Measurements from ENCODE around the gene NRP1.

The NRP1 gene

GRCh38 chr10:33352615-33353014 is 18.1 kb upstream of the NRP1 start:
- H3K4me3 ChIP-seq (ENCODE audit: low read depth, low read length), result no peak overlapping the region
- no peak for DNase-seq (ENCODE audit: low read depth)

GRCh38 chr10:33352175-33352574 is 17.7 kb upstream of the NRP1 start:
- H3K4me3 ChIP-seq (ENCODE audit: low read depth, low read length), result no peak overlapping the region
- DNase-seq (ENCODE audit: low read depth), result peak; percentile 51

GRCh38 chr10:33350041-33350440 is 15.6 kb upstream of the NRP1 start:
- H3K4me3 ChIP-seq (ENCODE audit: low read depth, low read length), result no peak overlapping the region
- DNase-seq (ENCODE audit: low read depth), result no peak

DNA sequence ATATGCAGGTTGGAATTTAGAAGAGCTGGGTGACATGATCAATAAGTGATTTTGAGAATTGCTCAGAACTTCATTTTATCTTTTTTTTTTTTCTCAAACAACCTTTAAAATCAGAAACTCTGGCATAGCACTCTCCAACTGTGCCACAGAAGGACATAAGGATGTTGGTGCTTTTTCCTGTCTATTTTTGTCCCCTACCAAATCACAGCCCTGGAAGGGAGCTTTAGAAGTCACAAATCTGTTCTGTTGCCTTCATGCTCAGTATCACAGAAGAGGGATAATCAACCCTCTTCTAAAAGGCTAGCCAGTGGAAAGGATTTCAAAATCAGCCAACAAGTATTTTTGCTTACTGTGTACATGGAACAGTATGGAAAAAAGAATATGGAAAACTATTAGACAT is 14.8 kb upstream of the NRP1 start:
- no peak overlapping the region for H3K4me3 ChIP-seq (ENCODE audit: low read depth, low read length)
- no peak for DNase-seq (ENCODE audit: low read depth)

GRCh38 chr10:33347211-33347610 is 12.7 kb upstream of the NRP1 start:
- no peak overlapping the region for H3K4me3 ChIP-seq (ENCODE audit: low read depth, low read length)
- DNase-seq (ENCODE audit: low read depth), result peak; percentile 52

GRCh38 chr10:33345236-33345635 is 10.8 kb upstream of the NRP1 start:
- DNase-seq (ENCODE audit: low read depth), result no peak
- H3K4me3 ChIP-seq (ENCODE audit: low read depth, low read length), result no peak overlapping the region

GRCh38 chr10:33344676-33345075 is 10.2 kb upstream of the NRP1 start:
- H3K4me3 ChIP-seq (ENCODE audit: low read depth, low read length), result no peak overlapping the region
- no peak for DNase-seq (ENCODE audit: low read depth)

DNA sequence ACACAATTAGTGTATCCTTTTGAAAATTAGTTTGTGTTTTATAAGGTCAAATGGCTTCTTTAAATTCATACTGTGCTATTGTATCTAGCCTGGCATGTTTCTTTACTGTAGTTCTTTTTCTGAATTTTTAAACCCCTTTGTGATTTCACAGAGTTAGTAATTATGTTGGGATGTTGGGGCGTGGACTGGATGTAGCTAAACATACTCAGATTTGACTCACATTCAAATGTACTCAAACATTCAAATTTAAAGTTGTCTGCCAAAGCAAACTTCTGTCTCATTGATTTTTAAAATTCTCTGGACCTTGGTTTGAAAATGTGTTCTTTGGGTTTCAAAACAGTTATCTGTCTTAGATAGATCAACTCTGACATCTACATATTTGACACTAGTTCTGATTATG is 7.2 kb upstream of the NRP1 start:
- no peak for DNase-seq (ENCODE audit: low read depth)
- no peak overlapping the region for H3K4me3 ChIP-seq (ENCODE audit: low read depth, low read length)

DNA sequence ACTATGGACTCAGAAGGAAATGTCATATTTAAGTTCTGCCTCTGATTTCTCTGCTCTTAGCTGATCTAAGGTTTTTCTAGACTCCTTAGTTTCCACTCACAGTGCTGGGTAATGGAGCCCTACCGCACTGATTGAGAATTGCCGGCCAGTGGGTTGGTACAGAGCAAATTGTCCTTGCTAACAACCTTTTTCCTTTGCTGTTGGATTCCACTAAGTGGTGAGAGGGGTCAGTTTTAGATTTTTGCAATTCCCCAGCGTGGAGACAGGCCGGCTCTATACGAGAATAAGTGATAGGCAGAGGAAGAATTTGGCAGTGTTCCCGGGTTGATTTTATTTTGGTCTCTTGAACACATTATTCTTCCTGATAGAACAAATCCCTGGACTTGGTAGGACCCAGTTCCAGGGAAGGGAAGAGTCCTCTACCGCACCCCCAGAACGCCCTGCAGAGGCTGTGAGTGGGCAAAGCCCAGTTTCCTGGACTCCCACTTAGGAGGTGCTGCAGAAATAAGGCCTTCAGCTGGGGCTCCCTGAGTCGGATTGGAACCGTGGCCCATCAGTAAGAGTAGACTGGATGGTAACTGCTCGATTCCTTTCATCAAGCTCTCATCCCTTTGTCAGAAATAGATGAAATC is 3.0 kb upstream of the NRP1 start:
- peak; percentile 87 for DNase-seq (ENCODE audit: low read depth)
- peak overlapping the region; percentile 93 for H3K4me3 ChIP-seq (ENCODE audit: low read depth, low read length)

GRCh38 chr10:33336582-33337325 is 2.3 kb upstream of the NRP1 start:
- peak overlapping the region; percentile 93 for H3K4me3 ChIP-seq (ENCODE audit: low read depth, low read length)
- DNase-seq (ENCODE audit: low read depth), result no peak

- no peak for DNase-seq (ENCODE audit: low read depth)
- peak overlapping the region; percentile 93 for H3K4me3 ChIP-seq (ENCODE audit: low read depth, low read length)
Measured at GRCh38 chr10:33335801-33336581, 1.5 kb upstream of the NRP1 start.

GRCh38 chr10:33335551-33335800 is 1.0 kb upstream of the NRP1 start:
- no peak for DNase-seq (ENCODE audit: low read depth)
- peak overlapping the region; percentile 93 for H3K4me3 ChIP-seq (ENCODE audit: low read depth, low read length)

DNA sequence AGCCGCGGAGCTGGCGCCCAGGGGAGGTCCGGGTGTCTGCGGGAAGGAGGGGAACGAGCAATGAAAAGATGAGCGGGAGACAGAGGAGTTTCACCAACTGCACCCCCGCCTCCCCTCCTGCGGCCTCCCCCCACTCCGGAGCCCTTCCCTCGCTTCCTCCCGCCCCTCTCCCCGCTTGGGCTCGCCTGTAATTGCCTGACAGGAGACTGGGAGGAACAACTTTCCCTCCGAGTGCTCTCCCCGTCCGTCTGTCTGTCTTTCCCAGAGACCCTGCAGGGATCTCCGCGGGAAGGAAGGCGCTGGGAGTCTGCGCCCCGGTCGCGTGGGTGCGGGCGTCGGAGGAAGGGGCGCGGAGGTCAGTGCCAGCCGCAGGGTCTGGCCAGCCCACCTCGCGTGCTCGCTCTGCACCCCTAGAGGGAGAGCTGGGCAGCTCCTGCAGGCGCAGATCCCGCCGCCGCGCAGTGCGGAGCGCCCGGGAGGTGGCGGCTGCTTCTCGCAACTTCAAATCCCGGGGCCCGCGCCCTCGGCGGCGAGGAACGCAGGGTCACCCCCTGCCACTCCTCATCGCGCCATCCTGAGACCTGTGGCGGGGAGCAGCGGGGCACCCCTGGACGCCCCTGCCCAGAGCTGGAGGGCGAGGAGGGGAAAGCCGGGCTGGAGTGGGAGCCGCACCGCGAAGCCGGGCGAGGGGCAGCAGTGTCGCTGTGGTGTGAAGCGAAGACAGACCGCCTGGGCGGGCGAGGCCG is 511 bp upstream of the NRP1 start:
- peak overlapping the region; percentile 93 for H3K4me3 ChIP-seq (ENCODE audit: low read depth, low read length)
- DNase-seq (ENCODE audit: low read depth), result peak; percentile 91

DNA sequence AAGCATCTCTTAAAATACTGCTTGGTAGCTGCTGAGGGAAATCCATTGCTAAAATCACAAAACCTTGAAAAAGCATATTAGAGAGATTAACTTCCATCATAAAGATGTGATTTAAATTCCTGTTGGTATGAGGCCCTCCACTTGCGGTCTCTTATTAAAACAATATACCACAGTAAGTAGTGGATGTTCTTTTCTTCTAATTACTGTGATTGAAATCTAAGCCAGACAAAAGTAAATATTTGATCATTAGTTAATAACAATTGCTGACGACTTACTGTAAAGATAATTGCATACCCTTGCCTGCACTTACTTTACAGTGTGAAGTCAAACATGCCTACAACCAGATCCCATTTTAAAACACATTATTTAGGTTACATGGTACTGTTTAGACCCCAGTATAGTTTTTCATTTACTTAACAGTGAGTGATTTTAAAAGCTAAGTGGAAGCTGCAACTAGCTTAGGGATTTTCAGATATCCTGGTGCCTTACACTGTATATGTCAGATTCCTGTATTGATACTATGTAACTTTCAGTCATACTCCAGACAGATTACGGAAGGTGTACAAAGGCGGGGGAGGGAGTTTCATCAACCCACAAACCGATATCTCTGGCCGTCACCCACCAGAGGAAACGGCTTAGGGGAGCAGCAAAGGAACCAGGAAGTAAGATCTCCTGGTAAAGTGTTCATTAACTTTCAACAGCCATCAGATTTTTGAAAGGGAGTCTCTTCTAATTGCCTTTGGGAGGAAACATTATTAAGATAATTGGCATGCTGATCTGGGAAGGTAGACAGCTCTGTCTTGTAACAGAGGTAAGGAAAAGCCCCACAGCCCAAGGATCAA is 986 bp downstream of the NRP1 start:
- no peak for DNase-seq (ENCODE audit: low read depth)
- peak overlapping the region; percentile 93 for H3K4me3 ChIP-seq (ENCODE audit: low read depth, low read length)

DNA sequence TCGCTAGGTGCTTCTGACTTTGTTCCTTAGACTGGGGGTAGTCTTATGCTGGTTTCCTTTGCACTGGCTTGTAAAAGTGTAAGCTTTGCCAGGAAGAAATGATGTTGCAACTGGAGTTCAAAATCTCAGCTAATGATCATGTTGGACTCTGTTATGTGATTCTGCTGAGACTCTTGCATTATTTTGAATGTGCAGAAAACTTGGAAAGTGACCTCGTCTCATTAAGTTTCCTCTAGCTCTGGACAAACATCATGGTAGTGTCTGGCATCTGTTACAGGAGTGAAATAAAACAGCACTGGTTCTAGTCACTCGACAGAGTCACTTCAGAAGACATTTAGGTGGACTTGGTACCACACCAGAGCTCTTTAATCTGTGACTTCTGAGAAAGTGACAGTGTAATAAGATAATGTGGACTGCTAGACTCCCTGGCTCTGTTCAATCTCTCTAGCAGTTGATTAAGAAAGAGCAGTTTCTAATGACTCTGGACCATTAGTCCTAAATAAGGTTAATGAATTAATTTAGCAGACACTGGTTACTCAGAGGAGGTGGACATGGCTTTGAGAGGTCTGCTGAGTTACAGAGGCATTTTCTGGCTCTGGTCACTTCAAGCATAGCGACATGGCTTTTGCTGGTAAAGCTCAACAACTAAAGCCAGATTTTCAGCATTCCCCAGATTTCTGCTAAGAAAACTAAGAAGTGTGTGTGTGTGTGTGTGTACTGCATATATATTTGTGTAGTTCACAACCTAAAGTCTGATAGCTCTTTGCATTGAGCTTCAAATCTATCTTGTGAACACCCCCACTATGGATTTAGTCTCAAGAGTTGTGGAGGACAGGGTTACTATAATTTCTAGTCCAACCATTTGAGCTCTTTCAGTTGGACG is 2.0 kb downstream of the NRP1 start:
- H3K4me3 ChIP-seq (ENCODE audit: low read depth, low read length), result peak overlapping the region; percentile 93

DNA sequence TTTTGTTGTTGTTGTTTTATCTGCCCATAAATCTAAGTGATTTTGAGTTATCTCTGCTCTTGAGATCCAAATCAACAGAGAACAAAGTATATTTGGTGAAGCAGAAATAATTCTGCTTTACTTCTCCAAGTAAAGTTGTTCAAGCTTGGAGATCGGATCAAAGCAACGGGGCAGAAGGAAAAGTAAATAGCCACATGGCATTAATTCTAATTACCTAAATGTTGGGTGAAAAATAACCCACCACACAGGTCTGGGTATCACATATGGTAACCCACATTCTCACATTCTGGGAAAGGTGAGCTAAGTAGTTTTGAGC is 3.1 kb downstream of the NRP1 start:
- DNase-seq (ENCODE audit: low read depth), result no peak
- peak overlapping the region; percentile 93 for H3K4me3 ChIP-seq (ENCODE audit: low read depth, low read length)

More for the DNA sequence above, 2.0 kb downstream of the NRP1 start:
- no peak for DNase-seq (ENCODE audit: low read depth)

- peak overlapping the region; percentile 93 for H3K4me3 ChIP-seq (ENCODE audit: low read depth, low read length)
- peak; percentile 68 for DNase-seq (ENCODE audit: low read depth)
Measured at GRCh38 chr10:33330543-33331378, 3.7 kb downstream of the NRP1 start.

GRCh38 chr10:33329178-33329577 is 5.3 kb downstream of the NRP1 start:
- DNase-seq (ENCODE audit: low read depth), result no peak
- H3K4me3 ChIP-seq (ENCODE audit: low read depth, low read length), result peak overlapping the region; percentile 5
